Stimulated activated CD4-positive, alpha-beta T cell treated with anti-CD3 and anti-CD28 coated beads, Interleukin-12 subunit alpha, Interleukin-12 subunit beta, amount 100 ng/mL, for 24 hours (primary cell): Measurements from ENCODE around the gene ANKRD39.

Experiments
- DNase-seq, 2 experiments: peaks; one replicate each; pipeline ENCODE4 v3.0.0-alpha.2; 2020; ENCODE audit warnings: low read depth in 2 of 2

Gene ANKRD39

DNA sequence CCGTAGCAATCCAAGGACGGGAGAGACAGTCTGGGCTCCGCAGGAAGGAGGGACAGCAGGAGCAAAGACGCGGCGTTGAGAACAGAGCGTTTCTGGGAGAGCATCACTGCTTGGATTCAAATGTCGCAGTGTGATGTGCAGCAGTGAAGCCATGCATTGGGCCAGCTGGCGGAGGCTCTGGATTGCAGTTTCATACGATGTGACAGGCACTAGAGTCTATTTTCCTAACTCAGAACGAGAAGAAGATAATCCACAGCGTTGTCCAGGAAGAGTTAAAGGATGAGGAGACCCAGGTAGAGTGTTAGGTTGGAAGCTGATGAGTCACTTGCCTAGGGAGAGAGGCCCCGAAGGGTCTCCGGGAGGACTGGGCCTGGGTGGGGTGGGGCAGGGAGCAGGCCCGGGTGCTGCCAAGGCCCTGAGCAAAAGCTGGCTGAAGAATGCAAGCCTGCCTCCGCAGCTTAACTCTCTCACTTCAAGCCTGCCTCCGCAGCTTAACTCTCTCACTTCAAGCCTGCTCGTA, 29.7 kb upstream of the ANKRD39 start:
- no peak for DNase-seq

DNA sequence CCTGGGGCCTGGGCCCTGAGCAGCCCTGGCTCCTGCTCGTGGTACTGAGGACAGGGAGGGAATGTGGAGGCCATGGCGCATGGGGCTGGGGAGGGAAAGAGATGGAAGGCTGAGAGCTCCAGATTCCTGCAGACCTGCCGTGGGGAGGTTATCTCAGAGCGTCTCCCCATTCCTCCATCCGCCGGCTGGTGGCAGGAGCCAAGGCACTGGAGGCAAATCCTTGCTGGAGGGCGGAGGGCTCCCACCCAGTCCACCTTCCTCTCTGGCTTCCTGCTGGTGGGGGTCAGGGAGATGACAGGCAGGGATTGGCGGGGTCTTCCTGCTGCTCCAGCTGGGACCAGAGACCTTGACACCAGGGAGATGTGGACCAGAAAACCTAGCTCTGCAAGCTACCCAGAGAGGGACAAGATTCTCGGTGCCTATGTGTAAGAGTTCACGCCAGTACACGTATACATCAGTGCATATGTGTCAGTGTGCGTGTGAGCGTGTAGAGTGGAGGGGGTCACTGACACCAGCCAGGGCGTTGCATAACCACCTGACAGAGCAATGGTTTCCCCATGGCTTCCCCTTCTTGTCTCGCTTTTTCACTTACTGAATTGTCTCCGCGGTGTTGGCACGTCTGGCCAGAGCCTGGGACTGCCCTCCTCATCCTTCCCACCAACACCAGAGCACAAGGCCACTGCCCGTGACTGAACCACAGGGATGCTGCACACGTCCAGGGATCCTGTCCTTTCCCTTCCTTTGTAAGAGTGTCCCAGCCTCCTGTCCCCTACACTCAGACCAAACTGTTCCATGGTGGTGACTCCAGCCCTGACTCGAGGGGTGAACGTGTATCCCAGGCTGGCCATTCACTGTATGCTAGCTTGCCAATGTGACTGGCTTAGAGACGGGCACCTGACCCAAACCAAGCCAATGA, 27.9 kb upstream of the ANKRD39 start:
- DNase-seq, result no peak

DNA sequence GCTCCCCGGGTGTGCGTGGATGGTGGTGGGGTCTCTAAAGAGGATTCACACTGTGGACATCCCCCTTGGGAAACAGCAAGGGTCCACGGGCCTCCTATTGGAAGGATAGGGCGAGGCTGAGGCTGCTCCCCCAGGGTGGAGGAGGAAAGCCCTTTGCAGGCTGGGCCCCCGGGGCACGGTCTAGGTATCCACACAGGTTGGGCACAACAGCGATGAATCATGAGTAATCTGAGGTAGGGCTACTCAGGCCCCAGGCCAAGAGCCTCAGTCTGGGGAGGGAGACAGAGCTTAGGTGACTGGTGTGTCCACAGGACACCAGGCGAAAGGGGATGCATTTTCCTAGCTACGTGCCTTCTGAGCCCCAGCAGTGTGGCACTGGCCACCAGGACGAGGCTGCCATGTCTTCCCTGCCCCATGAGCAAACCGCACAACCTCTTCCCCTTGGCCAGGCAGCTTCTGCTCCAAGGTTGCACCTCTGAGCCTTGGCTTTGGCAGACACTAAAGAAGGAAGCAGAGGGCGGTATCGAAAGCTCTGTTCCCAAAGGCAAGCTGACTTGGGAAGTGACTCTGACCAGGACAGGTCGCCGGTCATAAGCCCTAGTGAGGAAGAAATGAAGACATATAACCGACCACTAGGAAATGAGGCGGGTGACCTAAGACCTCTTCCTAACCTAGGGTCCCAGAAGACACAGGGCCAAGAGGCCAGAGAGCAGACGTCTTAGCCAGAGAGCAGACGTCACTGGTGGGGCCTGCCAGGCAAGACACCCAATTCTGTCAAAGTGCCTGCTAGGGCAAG, 26.7 kb upstream of the ANKRD39 start:
- DNase-seq, result no peak

DNA sequence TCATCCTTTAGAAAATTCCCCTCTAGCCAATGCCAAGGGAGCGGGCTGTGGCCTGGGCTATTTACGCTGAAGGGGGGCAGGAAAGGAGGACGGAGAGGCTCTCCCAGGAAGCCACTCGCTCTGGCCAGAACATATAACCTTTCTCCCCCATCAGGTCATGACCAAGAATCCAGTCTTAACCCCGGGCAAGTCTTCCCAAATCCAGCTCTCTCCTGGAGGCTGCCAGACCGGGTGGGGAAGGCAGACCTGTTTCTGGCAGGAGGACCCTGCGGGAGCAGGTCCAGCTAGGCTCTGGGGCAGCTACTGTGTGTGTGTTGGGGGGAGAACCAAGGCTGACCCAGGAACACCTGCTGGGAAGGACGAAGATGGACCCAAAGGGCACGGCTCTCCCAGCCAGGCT, 25.5 kb upstream of the ANKRD39 start:
- no peak for DNase-seq

DNA sequence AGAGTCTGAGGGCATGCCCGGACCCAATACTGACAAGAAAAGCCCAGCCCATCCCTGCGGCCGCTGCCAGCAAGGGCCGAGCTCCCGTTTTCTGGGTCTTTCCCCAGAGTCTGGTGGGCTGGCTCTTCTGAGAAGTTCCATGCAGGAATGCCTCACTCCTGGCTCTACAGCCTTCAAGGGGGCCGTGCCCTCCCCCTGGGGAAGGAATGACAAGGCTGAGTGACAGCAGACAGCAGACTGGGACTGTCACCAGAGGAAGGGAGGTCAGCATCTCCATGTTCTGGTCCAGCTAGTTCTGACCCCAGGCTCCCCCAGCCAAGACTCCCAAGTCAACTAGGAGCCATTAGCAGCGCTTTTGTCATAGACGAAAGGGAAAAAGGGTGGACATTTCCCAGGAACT, 25.1 kb upstream of the ANKRD39 start:
- DNase-seq, result no peak

DNA sequence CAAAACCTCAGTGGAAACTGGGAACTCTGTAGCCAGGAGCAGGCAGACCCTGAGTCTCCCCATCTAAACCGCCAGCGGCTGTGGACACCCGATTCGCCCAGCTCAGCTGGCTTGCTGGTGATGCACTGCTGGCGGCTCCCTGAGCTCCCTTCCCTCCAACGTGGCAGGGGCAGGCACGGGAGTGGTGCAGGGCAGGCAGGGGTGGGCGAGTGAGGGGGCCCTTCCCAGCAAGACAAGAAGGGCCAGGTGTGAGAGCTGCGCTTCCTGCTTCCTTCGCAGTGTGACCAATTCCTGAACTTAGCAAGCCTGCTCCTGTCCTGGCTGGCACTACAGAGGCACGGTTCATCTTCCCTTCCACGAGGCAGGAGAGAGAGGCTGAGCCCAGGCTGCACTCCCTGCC, 24.4 kb upstream of the ANKRD39 start:
- DNase-seq, result no peak

DNA sequence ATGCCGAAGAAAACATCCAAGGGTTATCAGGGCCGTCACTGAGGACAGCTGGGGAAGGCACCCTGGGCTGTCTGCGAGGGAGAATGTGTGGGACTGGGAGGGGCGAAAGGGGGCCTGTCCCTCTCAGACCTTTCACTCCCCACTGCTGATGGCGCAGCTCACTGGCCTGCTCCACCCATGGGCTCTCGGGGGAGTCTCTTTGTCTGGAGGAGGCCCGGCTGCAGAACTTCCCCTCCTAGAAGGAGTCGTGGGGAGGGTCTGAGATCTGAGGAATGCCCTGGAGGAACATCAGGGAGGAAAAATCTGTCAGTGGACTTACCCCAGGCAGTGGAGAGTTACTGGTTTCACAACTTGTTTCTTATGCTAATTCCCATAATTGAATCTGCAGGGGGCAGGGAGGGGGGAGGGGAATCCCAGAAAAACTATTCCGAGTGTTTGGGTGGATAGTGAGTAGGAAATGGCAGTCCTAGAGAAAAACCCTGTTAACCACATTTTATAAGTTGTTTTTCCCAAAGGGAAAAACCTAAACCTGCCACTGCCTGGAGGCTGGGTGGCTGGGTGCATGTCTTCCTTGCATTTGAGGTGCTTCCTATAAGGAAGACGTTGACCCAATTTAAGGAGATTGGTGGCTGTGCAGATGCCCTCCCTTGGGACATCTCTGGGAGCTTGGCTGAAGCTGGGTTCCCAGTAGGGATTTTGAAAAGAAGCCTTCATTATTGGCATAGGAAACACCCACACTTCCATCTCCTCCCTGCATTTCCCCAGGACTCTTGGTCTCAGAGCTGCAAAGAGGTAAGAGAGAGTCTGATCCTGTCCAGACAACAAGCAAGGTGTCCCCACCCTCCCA, 23.8 kb upstream of the ANKRD39 start:
- no peak for DNase-seq

DNA sequence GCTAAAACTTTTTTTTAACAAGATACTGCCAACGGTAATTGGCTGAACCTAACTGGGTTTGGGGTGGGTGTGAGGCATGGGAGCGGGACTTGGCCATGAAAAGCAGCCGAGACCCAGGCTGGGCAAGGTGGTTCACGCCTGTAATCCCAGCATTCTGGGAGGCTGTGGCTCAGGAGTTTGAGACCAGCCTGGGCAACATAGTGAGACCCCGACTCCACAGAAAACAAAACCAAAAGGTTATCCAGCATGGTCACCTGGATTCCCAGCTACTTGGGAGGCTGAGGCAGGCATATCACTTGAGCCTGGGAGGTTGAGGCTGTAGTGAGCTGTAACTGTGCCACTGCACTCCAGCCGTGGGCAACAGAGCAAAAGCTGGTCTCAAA, 23.1 kb upstream of the ANKRD39 start:
- no peak for DNase-seq

DNA sequence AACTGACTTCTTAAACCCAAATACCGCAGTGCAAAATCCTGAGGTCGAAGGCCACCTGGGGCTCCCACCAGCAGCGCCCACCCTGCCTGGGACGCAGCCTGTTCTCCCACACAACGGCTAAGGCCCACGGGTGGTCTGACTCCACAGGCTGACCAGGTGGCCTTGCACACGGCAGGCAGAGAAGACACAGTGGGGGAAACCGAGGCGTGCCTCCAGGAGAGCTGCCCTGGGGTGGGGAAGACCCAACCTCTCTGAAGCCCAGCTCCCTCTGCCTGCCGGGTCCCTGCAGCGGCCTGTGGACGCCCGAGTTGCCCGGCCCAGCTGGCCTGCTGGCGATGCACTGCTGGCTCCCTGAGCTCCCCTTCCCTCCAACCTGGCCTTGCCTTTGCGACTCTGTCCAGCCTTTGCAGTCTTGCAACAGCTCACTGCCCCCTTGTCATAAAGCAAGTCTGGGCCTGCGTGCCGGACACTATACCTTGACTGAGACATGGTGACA, 21.8 kb upstream of the ANKRD39 start:
- no peak for DNase-seq

DNA sequence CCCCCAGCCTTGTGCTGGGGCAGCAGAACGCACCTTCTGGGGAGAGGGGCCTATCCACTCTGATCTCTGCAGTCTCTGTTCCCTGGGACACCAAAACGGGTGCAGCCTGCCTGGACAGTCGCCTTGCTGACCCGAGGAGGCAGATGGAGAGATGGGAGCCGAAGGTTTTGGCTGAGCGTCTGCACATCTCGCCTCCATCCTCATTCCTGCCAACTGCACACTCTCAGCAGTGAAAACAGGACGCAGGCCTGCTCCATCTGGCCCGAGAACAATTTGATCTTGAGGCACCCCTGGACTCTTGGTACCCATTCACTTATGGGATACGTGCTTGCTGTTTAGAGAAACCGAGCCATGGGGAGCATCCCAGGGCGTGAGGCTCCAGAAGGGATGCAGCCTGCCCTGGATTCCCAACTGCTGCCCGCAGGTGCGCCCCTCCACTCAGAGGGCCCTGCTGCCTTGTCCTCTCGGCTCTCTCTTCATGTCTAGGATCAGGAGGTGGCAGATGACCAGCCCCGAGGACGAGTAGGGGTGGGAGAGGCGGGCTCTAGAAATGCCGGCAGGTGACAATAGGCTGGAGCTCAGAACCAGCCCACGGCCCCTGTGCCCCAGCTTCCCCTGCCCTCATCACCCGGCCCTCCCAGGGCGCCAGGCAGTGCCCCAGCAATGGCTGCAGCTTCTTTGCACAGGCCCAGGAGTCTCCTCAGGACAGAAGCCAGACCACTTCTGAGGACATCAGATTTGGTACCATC, 21.2 kb upstream of the ANKRD39 start:
- DNase-seq, result no peak

DNA sequence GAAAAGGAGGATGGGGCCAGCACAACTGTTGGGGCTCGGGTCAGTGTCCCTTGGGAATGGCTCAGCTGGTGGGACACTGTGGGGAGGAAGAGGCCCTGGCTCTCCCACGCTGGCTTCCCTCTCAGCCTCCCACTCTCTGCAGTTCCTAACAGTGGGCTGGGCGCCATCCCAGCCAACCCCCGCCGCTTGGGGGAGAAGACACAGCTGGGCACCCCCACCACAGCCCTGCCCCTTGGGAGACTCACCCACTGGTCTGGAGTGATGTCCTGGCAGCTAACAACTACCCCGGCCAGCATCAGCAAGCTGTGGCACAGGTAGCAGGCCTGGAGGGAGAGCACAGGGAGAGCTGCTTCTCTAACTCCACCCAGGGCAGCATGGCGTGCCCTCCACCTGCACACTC, 20.4 kb upstream of the ANKRD39 start:
- no peak for DNase-seq

DNA sequence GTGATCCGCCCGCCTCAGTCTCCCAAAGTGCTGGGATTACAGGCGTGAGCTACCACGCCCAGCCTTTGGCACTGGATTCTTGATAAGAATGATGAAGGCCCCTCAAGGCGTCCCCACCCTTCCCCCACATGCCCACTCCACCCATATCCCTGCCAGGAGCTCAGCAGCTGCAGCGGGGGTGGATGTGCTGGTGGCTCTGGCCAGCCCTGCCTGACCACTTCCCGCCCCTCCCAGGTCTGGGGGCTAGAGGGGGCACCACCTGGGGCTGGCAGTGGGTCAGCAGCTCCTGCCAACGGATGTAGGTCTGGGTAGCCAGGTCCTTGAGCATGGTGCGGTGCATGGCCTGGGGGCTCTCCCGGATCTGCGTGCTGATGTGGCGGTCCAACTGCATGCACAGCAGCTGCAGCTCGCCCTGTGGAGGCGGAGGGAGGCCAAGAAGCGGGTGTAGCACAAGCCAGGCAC, 19.8 kb upstream of the ANKRD39 start:
- DNase-seq, result no peak

DNA sequence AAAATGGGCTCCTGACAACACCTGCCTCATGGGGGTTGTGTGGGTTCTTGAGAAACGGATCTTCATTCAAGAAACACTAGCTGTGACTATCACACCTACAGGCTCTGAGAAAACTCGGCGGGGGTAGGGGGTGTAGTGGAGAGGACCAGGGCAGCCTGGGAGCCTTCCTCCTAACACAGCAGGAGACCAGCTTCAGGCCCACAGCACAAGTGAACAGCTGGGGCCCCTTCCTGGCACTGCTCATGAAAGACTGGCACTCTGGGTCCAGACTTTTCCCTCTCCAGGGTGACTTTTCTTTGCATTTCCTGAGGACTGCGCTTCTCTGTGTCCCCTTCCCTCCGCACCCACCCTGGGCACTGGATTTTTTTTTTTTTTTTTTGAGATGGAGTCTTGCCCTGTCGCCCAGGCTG, 19.2 kb upstream of the ANKRD39 start:
- DNase-seq, result no peak

DNA sequence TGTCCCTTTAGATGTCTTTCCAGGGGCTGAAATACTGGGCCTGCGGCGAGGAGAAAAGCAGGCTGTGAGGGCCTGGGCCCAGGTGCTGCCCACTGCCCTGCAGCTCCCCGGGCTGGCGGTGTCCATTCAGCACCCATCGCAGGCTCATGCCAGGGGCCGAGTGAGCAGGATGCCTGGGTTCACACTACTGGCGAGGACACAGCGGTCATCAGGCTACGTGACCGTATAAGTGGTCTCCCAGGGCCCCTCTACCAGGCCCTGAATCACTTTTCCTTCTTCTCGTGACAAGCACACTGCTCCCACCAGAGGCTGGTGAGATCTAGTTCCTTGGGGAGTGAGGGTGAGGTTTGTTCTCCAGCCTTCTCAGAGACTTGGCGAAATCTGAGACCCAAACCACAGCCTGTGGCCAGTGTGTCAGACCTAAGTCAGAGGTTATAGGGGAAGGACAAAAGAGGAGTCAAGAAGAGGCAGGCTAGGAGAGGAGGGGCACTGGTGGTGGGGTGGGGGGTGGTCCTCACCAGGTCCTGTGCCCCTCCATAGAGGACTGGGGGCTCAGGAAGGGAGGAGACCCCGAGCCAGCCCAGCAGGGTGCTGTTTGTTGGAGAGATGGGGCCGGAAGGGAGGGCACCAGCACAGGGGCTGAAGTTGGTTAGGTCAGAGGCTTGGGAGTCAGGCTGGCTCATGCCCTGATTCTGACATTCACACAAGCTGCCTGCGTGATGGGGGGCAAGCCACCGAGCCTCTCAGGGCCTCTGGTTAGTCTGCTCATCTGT, 18.6 kb upstream of the ANKRD39 start:
- no peak for DNase-seq

DNA sequence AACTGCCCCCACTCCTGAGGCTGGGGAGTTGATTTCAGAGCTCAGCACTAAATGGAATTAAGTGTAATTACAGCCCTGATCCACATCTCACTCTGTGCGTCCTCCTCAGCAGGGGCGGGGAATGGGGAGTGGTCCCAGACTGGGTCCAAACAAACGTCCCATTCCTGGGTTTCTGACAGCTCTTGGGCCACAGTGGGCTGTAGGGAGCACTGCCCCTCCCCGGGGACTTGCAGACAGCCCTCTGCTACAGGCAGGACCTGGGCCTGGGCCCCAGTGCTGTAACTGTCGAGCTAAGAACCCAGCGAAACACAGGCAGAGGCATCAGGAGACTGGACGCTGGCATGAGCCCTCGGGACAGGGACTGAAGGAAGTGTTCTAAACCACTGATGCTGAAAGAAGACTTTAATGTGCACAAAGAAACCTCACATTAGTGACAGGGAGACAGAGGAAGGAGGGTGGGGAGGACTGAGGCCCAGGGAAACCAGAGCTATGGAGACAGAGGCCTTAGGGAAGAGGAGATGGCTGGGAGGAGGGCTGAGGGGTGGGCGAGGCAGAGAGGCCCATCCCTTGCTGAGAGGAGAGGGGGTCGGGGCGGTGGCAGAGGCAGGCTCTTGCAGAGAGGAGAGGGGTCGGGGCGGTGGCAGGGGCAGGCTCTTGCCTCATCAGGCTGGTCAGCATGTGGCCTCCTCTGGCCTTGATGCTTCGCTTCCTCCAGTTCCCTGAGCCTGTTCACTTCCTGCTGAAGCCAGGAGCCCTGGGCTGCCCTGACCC, 17.9 kb upstream of the ANKRD39 start:
- no peak for DNase-seq

DNA sequence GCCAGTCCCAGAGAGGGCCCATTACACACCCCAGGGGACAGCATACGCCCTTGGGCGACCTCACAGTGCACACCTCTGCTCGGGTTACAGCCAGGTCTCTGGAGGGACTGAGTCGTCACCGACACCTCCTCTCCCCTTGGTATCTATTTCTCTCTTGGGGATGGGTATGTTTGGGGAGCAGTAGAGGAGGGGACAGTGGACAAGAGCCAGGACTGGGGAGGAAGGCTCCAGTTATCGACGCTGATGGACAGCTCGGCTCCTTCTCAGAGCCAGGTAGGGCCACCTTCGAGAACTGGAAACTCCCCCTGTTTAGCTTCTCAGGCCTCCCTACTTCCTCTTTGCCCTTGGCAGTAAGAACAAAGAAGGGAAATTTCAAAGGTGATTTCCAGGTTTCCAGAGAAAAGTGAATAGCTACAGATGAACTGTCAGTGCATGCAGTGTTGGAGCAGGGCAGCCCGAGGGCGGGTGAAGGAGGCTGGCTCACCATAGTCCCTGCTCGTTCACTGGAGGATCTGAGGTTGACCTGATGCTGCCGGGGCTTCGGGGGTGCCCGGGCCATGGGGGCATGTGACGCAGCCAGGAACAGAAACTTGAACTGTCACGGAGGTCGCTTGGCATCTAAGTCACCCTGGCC, 16.5 kb upstream of the ANKRD39 start:
- DNase-seq, result no peak

DNA sequence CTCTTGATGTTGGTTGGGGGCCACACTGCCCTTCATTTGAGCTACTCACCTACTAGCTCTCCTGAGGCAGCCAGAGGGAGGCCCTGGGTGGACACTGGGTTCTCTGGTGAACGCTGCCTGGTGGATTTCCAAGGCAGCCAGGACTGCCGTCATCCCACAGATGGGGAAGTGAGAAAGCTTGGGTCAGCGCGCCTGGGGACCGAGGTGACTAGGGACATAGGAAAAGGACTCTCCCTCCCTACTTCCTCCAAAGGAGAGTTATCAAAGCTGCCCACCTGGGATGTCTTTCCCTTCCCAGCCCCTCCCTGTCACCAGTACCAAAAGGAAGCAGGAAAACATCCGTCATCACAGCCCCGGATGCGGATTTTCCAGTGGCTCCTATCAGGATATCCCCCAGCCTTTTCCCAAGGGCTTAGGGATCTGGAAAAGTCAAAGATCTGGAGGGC, 15.9 kb upstream of the ANKRD39 start:
- no peak for DNase-seq

DNA sequence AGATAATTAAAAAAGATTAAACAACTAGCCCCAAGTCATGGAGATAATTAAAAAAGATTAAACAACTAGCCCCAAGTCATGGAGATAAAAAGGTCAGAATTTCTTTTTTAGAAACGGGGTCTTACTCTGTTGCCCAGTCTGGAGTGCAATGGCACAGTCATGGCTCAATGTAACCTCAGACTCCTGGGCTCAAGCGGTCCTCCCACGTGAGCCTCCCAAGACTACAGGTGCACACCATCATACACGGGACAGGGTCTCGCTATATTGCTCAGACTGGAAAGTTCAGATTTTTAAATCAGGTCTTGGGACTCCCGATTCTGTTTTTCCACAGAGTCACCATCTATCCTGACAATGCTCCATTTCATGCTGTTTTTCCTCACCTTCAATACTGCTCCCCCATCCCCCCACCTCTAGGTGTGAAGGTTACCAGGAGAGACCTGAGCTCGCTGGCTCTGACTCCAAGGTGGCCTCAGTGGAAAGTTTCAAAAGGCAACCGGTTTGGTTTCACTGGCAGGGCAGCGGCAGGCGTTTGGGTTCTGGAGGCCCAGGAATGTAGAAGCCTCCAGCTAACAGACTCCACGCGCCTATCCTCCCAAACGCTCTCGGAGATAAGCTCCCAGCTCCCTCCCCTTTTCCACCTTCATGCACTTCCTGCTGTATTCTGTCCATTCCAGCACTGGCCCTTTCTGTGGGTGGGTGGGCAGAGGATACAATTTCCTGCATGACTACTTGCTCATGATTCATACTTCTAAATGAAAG, 15.0 kb upstream of the ANKRD39 start:
- no peak for DNase-seq
